NCI-H2107 treated with DMSO at 0.1 percent for 48 hours (cell line): Measurements from ENCODE around the gene FKTN.
A peak's percentile ranks its signal among the peaks of the same experiment; 100 is the strongest.

Source experiments
- DNase-seq: peaks from one replicate; lab custom pipeline; 2025; ENCODE audit not compliant: unreplicated experiment; lab: John Stamatoyannopoulos, UW

Gene FKTN

GRCh38 chr9:105676351-105676923 is 118.5 kb downstream of the FKTN start:
- no peak for DNase-seq

- DNase-seq = no peak
Observed at GRCh38 chr9:105678163-105678562, 120.2 kb downstream of the FKTN start.

GRCh38 chr9:105678781-105679180 is 120.8 kb downstream of the FKTN start:
- no peak for DNase-seq

GRCh38 chr9:105679257-105680022 is 121.5 kb downstream of the FKTN start:
- peak; percentile 27 for DNase-seq

GRCh38 chr9:105681313-105681712 is 123.4 kb downstream of the FKTN start:
- no peak for DNase-seq

GRCh38 chr9:105681724-105682123 is 123.8 kb downstream of the FKTN start:
- DNase-seq = no peak

GRCh38 chr9:105683688-105684275 is 125.9 kb downstream of the FKTN start:
- no peak for DNase-seq

- DNase-seq = no peak
Observed at GRCh38 chr9:105686936-105687335, 129.0 kb downstream of the FKTN start.
